Neural cell (in vitro differentiated cells): ENCODE data around the gene CUX1. TPM values are rescaled to one million over a fixed set of nuclear protein-coding genes. Genes with fewer than 3 reads are reported as not detected.

Experiments
- H2AFZ ChIP-seq: fragments of 200-600, 300-800 bp; sonication (generic), shearing (Covaris generic); 2 replicates; pipeline ENCODE4 v1.6.0; 2014; ENCODE audit warnings: low read depth, mild to moderate bottlenecking, antibody characterized with exemption, low read length, moderate library complexity
- H3F3A ChIP-seq: fragments of 200-600 bp; shearing (Covaris generic); 2 replicates; pipeline ENCODE4 v1.6.1; 2016; ENCODE audit warnings: mild to moderate bottlenecking, moderate library complexity, mixed read lengths, antibody characterized with exemption, low read length; ENCODE audit not compliant: insufficient read depth, poor library complexity, severe bottlenecking
- H3K27ac ChIP-seq: fragments of 200-600, 300-800 bp; sonication (generic), shearing (Covaris generic); 2 replicates; pipeline ENCODE4 v1.5.1; 2014; ENCODE audit warnings: mild to moderate bottlenecking, low read length, moderate library complexity
- H3K27me3 ChIP-seq: fragments of 300-800, 200-600 bp; sonication (generic), shearing (Covaris generic); 2 replicates; pipeline ENCODE4 v1.6.0; 2014; ENCODE audit warnings: mild to moderate bottlenecking, low read depth, low read length, moderate library complexity; ENCODE audit not compliant: insufficient read depth
- H3K36me3 ChIP-seq: fragments of 300-800, 200-600 bp; sonication (generic), shearing (Covaris generic); 2 replicates; pipeline ENCODE4 v1.5.1; 2014; ENCODE audit warnings: mild to moderate bottlenecking, antibody characterized with exemption, low read length, moderate library complexity; ENCODE audit not compliant: insufficient read depth
- H3K4me2 ChIP-seq: fragments of 300-800, 200-600 bp; sonication (generic), shearing (Covaris generic); 2 replicates; pipeline ENCODE4 v1.6.0; 2014; ENCODE audit warnings: mild to moderate bottlenecking, low read length
- H3K4me3 ChIP-seq: fragments of 300-800, 200-600 bp; sonication (generic), shearing (Covaris generic); 2 replicates; pipeline ENCODE4 v1.5.1; 2014; ENCODE audit warnings: mild to moderate bottlenecking, low read length, moderate library complexity
- H3K79me2 ChIP-seq: fragments of 200-600 bp; shearing (Covaris generic); replicated peaks from 2 replicates; pipeline ENCODE4 v1.6.0; 2014; ENCODE audit warnings: mild to moderate bottlenecking, low read length, moderate library complexity; ENCODE audit not compliant: insufficient read depth
- H3K9ac ChIP-seq: fragments of 300-800, 200-600 bp; sonication (generic), shearing (Covaris generic); 2 replicates; pipeline ENCODE4 v1.6.1; 2016; ENCODE audit warnings: mild to moderate bottlenecking, low read length, mixed read lengths
- H3K9me2 ChIP-seq: fragments of 200-600 bp; shearing (Covaris generic); 2 replicates; pipeline ENCODE4 v1.6.1; 2016; ENCODE audit warnings: mild to moderate bottlenecking, low read length, mixed read lengths; ENCODE audit not compliant: insufficient read depth
- H3K9me3 ChIP-seq: fragments of 200-600, 300-800 bp; sonication (generic), shearing (Covaris generic); 2 replicates; pipeline ENCODE4 v1.6.1; 2016; ENCODE audit warnings: mild to moderate bottlenecking, mixed run types, low read length, moderate library complexity, mixed read lengths
- H4K20me1 ChIP-seq: fragments of 200-600 bp; shearing (Covaris generic); 2 replicates; pipeline ENCODE4 v1.6.1; 2016; ENCODE audit warnings: mild to moderate bottlenecking, mixed run types; ENCODE audit not compliant: insufficient read depth
- EP300 ChIP-seq: fragments of 450-650 bp; conservative IDR thresholded peaks from 2 replicates; pipeline ENCODE4 v1.6.1; 2014; ENCODE audit warnings: antibody characterized with exemption, mild to moderate bottlenecking, moderate library complexity; ENCODE audit not compliant: poor library complexity, severe bottlenecking
- EZH2 ChIP-seq: fragments of 200-600, 300-800 bp; shearing (Covaris generic), sonication (generic); IDR thresholded peaks from 2 replicates; pipeline ENCODE4 v1.6.1; 2014; ENCODE audit warnings: antibody characterized with exemption, low read length, borderline replicate concordance, mild to moderate bottlenecking; ENCODE audit not compliant: insufficient read depth, poor library complexity, severe bottlenecking
- MXI1 ChIP-seq: fragments of 450-650 bp; conservative IDR thresholded peaks from 2 replicates; pipeline ENCODE4 v1.6.1; 2014; ENCODE audit warnings: antibody characterized with exemption, mild to moderate bottlenecking; ENCODE audit not compliant: poor library complexity, severe bottlenecking
- POLR2AphosphoS5 ChIP-seq: IDR thresholded peaks from 2 replicates; pipeline ENCODE4 v1.6.1; 2012
- RAD21 ChIP-seq: fragments of 450-650 bp; conservative IDR thresholded peaks from 2 replicates; pipeline ENCODE4 v1.6.1; 2014; ENCODE audit warnings: antibody characterized with exemption, mild to moderate bottlenecking, moderate library complexity
- SMC3 ChIP-seq: fragments of 450-650 bp; conservative IDR thresholded peaks from 2 replicates; pipeline ENCODE4 v1.6.1; 2014; ENCODE audit warnings: antibody characterized with exemption, mild to moderate bottlenecking, moderate library complexity; ENCODE audit not compliant: poor library complexity
- TAF1 ChIP-seq: IDR thresholded peaks from 2 replicates; pipeline ENCODE4 v1.6.1; 2012; ENCODE audit warnings: low read depth
- polyA plus RNA-seq: library from polyadenylated mRNA; depleted of rRNA; stranded (reverse); fragments of >200 nt; gene quantifications from 2 replicates; pipeline ENCODE4 v1.2.3, GENCODE V29; 2014
- TF ChIP-seq, protein P1 (sequence below): IDR thresholded peaks from 2 replicates; pipeline ENCODE4 v1.6.1; 2012; ENCODE audit warnings: borderline replicate concordance
- TF ChIP-seq, protein P2 (sequence below): fragments of 450-650 bp; IDR thresholded peaks from 2 replicates; pipeline ENCODE4 v1.5.1; 2014; ENCODE audit warnings: antibody characterized with exemption, mild to moderate bottlenecking, moderate library complexity; ENCODE audit not compliant: poor library complexity, severe bottlenecking

Gene CUX1
- polyA plus RNA-seq, 1 donor from 2014 or later, result 26.6 TPM

DNA sequence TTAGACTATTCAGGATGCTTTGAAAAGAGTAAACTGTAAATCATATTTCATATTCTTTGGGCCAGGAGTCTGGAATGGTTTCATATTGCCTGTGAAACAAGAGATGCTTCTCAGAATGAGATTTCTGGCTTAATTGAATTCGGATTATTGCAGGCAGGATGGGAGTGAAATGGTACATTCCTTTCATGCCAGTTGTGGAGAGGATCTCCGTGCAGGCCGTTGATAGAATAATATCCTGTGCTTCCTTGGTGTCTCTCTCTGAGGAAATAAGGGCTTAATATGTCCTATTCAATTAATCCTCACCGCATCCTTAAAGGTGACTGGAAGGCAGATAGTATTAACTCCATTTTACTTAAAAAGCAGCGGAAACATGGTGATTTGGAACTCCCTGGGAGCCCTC, 56.6 kb downstream of the CUX1 start:
- no peak overlapping the region for H3K4me2 ChIP-seq
- no peak overlapping the region for H3K9ac ChIP-seq
- no peaks in the 10 kb centered on the region for H3K27me3 ChIP-seq
- H3K4me3 ChIP-seq, result no peak overlapping the region
- H3F3A ChIP-seq, result no peaks in the 10 kb centered on the region
- no peaks in the 10 kb centered on the region for H3K9me3 ChIP-seq
- peaks cover 20% of the 10 kb centered on the region for H3K79me2 ChIP-seq
- H2AFZ ChIP-seq, result no peak overlapping the region
- no peaks in the 10 kb centered on the region for H3K36me3 ChIP-seq
- H4K20me1 ChIP-seq, result no peaks in the 10 kb centered on the region
- H3K9me2 ChIP-seq, result no peaks in the 10 kb centered on the region
- no peak overlapping the region for H3K27ac ChIP-seq
- TF ChIP-seq RAD21 (no peak), TAF1 (no peak), EP300 (no peak), EZH2 (no peak), MXI1 (no peak), POLR2AphosphoS5 (no peak), SMC3 (no peak)
- TF ChIP-seq, protein P1, sequence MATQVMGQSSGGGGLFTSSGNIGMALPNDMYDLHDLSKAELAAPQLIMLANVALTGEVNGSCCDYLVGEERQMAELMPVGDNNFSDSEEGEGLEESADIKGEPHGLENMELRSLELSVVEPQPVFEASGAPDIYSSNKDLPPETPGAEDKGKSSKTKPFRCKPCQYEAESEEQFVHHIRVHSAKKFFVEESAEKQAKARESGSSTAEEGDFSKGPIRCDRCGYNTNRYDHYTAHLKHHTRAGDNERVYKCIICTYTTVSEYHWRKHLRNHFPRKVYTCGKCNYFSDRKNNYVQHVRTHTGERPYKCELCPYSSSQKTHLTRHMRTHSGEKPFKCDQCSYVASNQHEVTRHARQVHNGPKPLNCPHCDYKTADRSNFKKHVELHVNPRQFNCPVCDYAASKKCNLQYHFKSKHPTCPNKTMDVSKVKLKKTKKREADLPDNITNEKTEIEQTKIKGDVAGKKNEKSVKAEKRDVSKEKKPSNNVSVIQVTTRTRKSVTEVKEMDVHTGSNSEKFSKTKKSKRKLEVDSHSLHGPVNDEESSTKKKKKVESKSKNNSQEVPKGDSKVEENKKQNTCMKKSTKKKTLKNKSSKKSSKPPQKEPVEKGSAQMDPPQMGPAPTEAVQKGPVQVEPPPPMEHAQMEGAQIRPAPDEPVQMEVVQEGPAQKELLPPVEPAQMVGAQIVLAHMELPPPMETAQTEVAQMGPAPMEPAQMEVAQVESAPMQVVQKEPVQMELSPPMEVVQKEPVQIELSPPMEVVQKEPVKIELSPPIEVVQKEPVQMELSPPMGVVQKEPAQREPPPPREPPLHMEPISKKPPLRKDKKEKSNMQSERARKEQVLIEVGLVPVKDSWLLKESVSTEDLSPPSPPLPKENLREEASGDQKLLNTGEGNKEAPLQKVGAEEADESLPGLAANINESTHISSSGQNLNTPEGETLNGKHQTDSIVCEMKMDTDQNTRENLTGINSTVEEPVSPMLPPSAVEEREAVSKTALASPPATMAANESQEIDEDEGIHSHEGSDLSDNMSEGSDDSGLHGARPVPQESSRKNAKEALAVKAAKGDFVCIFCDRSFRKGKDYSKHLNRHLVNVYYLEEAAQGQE, result no peak
- TF ChIP-seq, protein P2, sequence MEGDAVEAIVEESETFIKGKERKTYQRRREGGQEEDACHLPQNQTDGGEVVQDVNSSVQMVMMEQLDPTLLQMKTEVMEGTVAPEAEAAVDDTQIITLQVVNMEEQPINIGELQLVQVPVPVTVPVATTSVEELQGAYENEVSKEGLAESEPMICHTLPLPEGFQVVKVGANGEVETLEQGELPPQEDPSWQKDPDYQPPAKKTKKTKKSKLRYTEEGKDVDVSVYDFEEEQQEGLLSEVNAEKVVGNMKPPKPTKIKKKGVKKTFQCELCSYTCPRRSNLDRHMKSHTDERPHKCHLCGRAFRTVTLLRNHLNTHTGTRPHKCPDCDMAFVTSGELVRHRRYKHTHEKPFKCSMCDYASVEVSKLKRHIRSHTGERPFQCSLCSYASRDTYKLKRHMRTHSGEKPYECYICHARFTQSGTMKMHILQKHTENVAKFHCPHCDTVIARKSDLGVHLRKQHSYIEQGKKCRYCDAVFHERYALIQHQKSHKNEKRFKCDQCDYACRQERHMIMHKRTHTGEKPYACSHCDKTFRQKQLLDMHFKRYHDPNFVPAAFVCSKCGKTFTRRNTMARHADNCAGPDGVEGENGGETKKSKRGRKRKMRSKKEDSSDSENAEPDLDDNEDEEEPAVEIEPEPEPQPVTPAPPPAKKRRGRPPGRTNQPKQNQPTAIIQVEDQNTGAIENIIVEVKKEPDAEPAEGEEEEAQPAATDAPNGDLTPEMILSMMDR, result no peak

DNA sequence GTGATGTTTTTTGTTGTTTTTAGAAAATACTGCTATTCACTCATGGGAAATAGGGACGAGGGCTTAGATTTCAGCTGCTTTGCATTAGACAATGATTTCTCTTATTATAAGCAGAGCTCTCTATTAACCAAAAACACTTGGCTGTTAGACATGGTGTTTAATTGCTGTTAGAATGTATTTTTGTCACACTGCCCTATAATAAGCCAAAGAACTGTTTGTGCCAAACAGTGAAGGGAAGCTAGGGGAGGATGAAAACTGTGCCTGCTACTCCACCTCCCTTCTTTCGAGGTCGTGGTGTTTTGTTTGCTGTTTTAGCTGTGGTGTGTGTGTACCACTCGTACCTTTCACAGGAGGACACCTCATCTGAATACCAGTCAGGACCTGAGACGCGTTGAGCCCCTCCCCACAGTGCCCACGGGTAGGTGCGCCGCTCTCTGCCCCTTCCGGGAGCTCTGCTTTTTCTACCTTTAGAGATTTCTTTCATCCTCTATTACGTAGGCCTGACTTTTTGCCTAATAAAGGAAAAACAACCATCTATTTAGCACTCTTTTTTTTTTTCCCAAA, 57.9 kb downstream of the CUX1 start:
- Histone ChIP-seq H3K9me2 (no peaks in the 10 kb centered on the region), H3K4me2 (no peak overlapping the region), H3K4me3 (no peak overlapping the region), H4K20me1 (no peaks in the 10 kb centered on the region), H3K36me3 (no peaks in the 10 kb centered on the region), H3F3A (no peaks in the 10 kb centered on the region), H3K27ac (no peak overlapping the region), H3K9me3 (no peaks in the 10 kb centered on the region), H3K79me2 (peaks cover 16% of the 10 kb centered on the region), H3K27me3 (no peaks in the 10 kb centered on the region), H3K9ac (no peak overlapping the region), H2AFZ (no peak overlapping the region)
- no peak for TF ChIP-seq SMC3
- no peak for TF ChIP-seq TAF1
- TF ChIP-seq, protein P1, result no peak
- no peak for TF ChIP-seq MXI1
- TF ChIP-seq EP300, result no peak
- TF ChIP-seq POLR2AphosphoS5, result no peak
- TF ChIP-seq, protein P2, result no peak
- no peak for TF ChIP-seq EZH2
- no peak for TF ChIP-seq RAD21
